Nephron (organoid): Measurements from ENCODE around the gene ZNF862.

Experiments used
- H3K27ac Mint-ChIP-seq, 3 experiments: 2 replicates each; pipeline ENCODE4 v1.8.0; 2020; ENCODE audit warnings: mixed read lengths in 3 of 3, mild to moderate bottlenecking in 2 of 3, moderate library complexity in 1 of 3
- H3K27me3 Mint-ChIP-seq: 2 replicates; pipeline ENCODE4 v1.8.0; 2021; ENCODE audit warnings: low read depth, mild to moderate bottlenecking, moderate library complexity, mixed read lengths
- H3K36me3 Mint-ChIP-seq: 2 replicates; pipeline ENCODE4 v1.8.0; 2020; ENCODE audit warnings: low read depth, mixed read lengths
- H3K4me1 Mint-ChIP-seq: 2 replicates; pipeline ENCODE4 v1.8.0; 2020; ENCODE audit warnings: mixed read lengths
- H3K4me3 Mint-ChIP-seq, 3 experiments: 2 replicates each; pipeline ENCODE4 v1.8.0; 2020; ENCODE audit warnings: mild to moderate bottlenecking in 3 of 3, mixed read lengths in 3 of 3, moderate library complexity in 2 of 3
- H3K9me3 Mint-ChIP-seq: 2 replicates; pipeline ENCODE4 v1.8.0; 2020; ENCODE audit warnings: mixed read lengths
- CTCF ChIP-seq, 3 experiments: fragments of 200-600 bp; sonication (generic); IDR thresholded peaks; one replicate each; pipeline ENCODE4 v1.5.0; 2021; ENCODE audit warnings: antibody characterized with exemption in 3 of 3; ENCODE audit not compliant: unreplicated experiment in 3 of 3

ZNF862 gene

GRCh38 chr7:149792220-149792595, 46.0 kb upstream of the ZNF862 start:
- H3K4me3 Mint-ChIP-seq = no peak overlapping the region
- no peak for TF ChIP-seq CTCF (IDR thresholded peaks at IDR 0.05; ENCODE audit: unreplicated experiment in 3 of 3)
- H3K9me3 Mint-ChIP-seq = no peaks in the 10 kb centered on the region

GRCh38 chr7:149793261-149793660, 44.9 kb upstream of the ZNF862 start:
- Mint-ChIP-seq H3K9me3 (no peaks in the 10 kb centered on the region), H3K36me3 (no peaks in the 10 kb centered on the region), H3K4me1 (no peaks in the 10 kb centered on the region), H3K4me3 (no peak overlapping the region), H3K27ac (no peak overlapping the region), H3K27me3 (peaks cover 42% of the 10 kb centered on the region)
- no peak for TF ChIP-seq CTCF (IDR thresholded peaks at IDR 0.05; ENCODE audit: unreplicated experiment in 3 of 3)

More at GRCh38 chr7:149792220-149792595, 46.0 kb upstream of the ZNF862 start:
- Mint-ChIP-seq H3K4me1 (no peaks in the 10 kb centered on the region), H3K27ac (no peak overlapping the region), H3K36me3 (no peaks in the 10 kb centered on the region), H3K27me3 (peaks cover 44% of the 10 kb centered on the region)

DNA sequence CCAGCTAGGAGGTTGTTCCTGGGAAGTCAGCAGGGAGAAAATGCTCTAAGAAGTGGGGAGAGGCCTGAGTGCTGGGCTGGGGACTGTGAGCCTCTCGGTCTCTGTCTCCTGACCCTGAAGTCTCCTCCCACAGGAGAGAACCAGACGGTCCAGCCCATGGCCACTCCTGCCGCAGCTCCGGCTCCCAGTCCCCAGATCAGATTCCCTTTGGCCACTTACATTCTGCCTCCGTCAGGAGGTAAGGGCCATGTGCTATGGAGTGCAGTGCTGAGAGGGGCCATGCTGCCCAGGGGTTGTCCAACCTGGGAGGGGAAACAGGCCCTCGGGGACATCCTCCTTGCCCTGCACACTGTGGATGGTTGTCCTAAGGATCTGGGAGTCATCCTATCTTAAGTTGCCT, 43.5 kb upstream of the ZNF862 start:
- Mint-ChIP-seq H3K36me3 (no peaks in the 10 kb centered on the region), H3K27ac (no peak overlapping the region), H3K4me1 (no peaks in the 10 kb centered on the region), H3K27me3 (peaks cover 31% of the 10 kb centered on the region), H3K4me3 (no peak overlapping the region), H3K9me3 (no peaks in the 10 kb centered on the region)
- TF ChIP-seq CTCF (IDR thresholded peaks at IDR 0.05; ENCODE audit: unreplicated experiment in 3 of 3) = no peak

- Mint-ChIP-seq H3K9me3 (no peaks in the 10 kb centered on the region), H3K27ac (no peak overlapping the region), H3K36me3 (no peaks in the 10 kb centered on the region), H3K4me1 (no peaks in the 10 kb centered on the region), H3K4me3 (no peak overlapping the region), H3K27me3 (peaks cover 28% of the 10 kb centered on the region)
- TF ChIP-seq CTCF (IDR thresholded peaks at IDR 0.05; ENCODE audit: unreplicated experiment in 3 of 3) = no peak
These were observed 43.0 kb upstream of the ZNF862 start for GRCh38 chr7:149795126-149795525.

GRCh38 chr7:149796287-149796860, 41.8 kb upstream of the ZNF862 start:
- TF ChIP-seq CTCF (IDR thresholded peaks at IDR 0.05; ENCODE audit: unreplicated experiment in 3 of 3) = no peak
- Mint-ChIP-seq H3K27ac (no peak overlapping the region), H3K4me1 (no peaks in the 10 kb centered on the region), H3K9me3 (no peaks in the 10 kb centered on the region), H3K27me3 (peaks cover 25% of the 10 kb centered on the region), H3K4me3 (no peak overlapping the region), H3K36me3 (no peaks in the 10 kb centered on the region)

GRCh38 chr7:149797771-149798170, 40.4 kb upstream of the ZNF862 start:
- TF ChIP-seq CTCF (IDR thresholded peaks at IDR 0.05; ENCODE audit: unreplicated experiment in 3 of 3) = no peak
- H3K36me3 Mint-ChIP-seq = no peaks in the 10 kb centered on the region
- H3K4me1 Mint-ChIP-seq = no peaks in the 10 kb centered on the region
- no peak overlapping the region for H3K27ac Mint-ChIP-seq
- no peaks in the 10 kb centered on the region for H3K9me3 Mint-ChIP-seq
- no peak overlapping the region for H3K4me3 Mint-ChIP-seq
- H3K27me3 Mint-ChIP-seq = peaks cover 24% of the 10 kb centered on the region
